Right atrium auricular region (tissue), 2 donors: ENCODE results near the gene LSP1. TPM values are rescaled to one million over a fixed set of nuclear protein-coding genes. Genes with fewer than 3 reads are reported as not detected.

Experiments used
- DNase-seq: peaks from one replicate; pipeline ENCODE4 v3.0.0-alpha.2; 2019; ENCODE audit warnings: low spot score
- H3K27ac ChIP-seq, 2 donors: fragments of 200-600 bp; sonication (generic); 1 replicate in 1 of 2; 2 replicates in 1 of 2; pipeline ENCODE4 v1.5.1; 2016 to 2019
- H3K27me3 ChIP-seq, 2 donors: fragments of 200-600 bp; sonication (generic); one replicate each; pipeline versions ENCODE4 v1.5.1 to v1.6.0; 2017 to 2019
- H3K36me3 ChIP-seq: fragments of 200-600 bp; sonication (generic); one replicate; pipeline ENCODE4 v1.5.1; 2016
- H3K4me1 ChIP-seq, 2 donors: fragments of 200-600 bp; sonication (generic); one replicate each; pipeline versions ENCODE4 v1.5.1 to v1.6.0; 2017 to 2019
- H3K4me3 ChIP-seq, 2 donors: fragments of 200-600 bp; sonication (generic); 1 replicate in 1 of 2; 2 replicates in 1 of 2; pipeline ENCODE4 v1.5.1; 2017 to 2019; ENCODE audit warnings: mild to moderate bottlenecking in 1 of 2, moderate library complexity in 1 of 2
- H3K9me3 ChIP-seq, 2 donors: fragments of 200-600 bp; sonication (generic); one replicate each; pipeline ENCODE4 v1.5.1; 2019
- CTCF ChIP-seq, 2 donors: fragments of 200-600 bp; sonication (generic); IDR thresholded peaks; one replicate each; pipeline ENCODE4 v1.5.1; 2019; ENCODE audit warnings: antibody characterized with exemption in 2 of 2
- total RNA-seq, 2 donors: library from RNA; depleted of rRNA; stranded (reverse); fragments of >200 nt; gene quantifications; one replicate each; pipeline ENCODE4 v1.1.0, GENCODE V29; 2016

Gene LSP1
- total RNA-seq, 2 donors from 2014 or later = 7.9 to 12.1 TPM

DNA sequence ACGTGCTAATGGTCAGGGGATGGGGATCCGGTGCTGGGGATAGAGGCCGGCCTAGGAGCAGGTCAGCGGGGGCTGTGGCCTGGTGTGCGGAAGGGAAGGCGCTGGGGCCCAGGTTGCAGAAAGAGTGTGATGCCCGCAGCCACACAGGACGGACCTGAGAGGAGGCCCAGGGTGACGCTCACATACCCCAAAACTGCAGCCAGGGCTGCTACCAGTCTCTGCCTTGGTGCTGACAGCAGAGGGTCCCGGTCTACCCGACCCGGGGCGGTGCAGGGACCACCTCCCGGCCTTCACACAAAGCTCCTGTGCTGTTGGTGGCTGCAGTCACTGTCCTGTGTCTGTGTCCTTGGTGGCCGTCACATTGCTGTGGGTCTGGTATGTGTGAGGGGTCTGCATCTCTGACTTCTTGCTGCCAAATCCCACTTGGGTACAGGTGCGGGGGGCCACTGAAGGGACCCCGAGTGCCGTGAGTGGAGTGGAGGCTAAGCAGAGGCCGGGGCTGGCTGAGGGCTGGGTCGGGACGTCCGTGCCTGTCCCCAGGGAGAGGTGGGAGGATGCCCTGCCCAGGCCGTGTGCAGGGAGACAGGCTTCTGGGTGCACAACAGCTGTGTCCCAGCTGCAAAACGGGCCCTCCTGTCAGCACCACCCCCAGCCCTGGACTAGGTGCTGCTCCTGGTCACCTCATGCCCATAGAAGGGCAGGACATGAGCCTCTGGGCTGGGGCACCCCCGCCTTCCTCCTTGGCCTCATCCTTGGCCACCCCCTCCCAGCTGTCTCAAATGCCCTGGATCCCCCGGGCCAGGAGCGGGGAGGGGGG, 1.5 kb downstream of the LSP1 start:
- no peaks in the 10 kb centered on the region for H3K9me3 ChIP-seq
- no peak for DNase-seq
- no peak for TF ChIP-seq CTCF (IDR thresholded peaks at IDR 0.05)
- no peaks in the 10 kb centered on the region for H3K4me1 ChIP-seq
- no peaks in the 10 kb centered on the region for H3K36me3 ChIP-seq
- no peak overlapping the region for H3K27ac ChIP-seq
- H3K27me3 ChIP-seq = no peaks in the 10 kb centered on the region
- peak overlapping the region in 1 of 2 donors; percentile 11 for H3K4me3 ChIP-seq

GRCh38 chr11:1854949-1855885, 2.3 kb downstream of the LSP1 start:
- Histone ChIP-seq H3K9me3 (no peaks in the 10 kb centered on the region), H3K4me1 (no peaks in the 10 kb centered on the region), H3K36me3 (no peaks in the 10 kb centered on the region), H3K4me3 (no peak overlapping the region), H3K27ac (no peak overlapping the region), H3K27me3 (no peaks in the 10 kb centered on the region)
- no peak for TF ChIP-seq CTCF (IDR thresholded peaks at IDR 0.05)
- DNase-seq = no peak

GRCh38 chr11:1855886-1856265, 3.0 kb downstream of the LSP1 start:
- Histone ChIP-seq H3K4me3 (no peak overlapping the region), H3K27me3 (no peaks in the 10 kb centered on the region), H3K4me1 (no peaks in the 10 kb centered on the region), H3K9me3 (no peaks in the 10 kb centered on the region), H3K27ac (no peak overlapping the region), H3K36me3 (no peaks in the 10 kb centered on the region)
- DNase-seq = no peak
- TF ChIP-seq CTCF (IDR thresholded peaks at IDR 0.05) = no peak

GRCh38 chr11:1856306-1857005, 3.6 kb downstream of the LSP1 start:
- Histone ChIP-seq H3K9me3 (no peaks in the 10 kb centered on the region), H3K27ac (no peak overlapping the region), H3K27me3 (no peaks in the 10 kb centered on the region), H3K4me3 (no peak overlapping the region), H3K4me1 (no peaks in the 10 kb centered on the region), H3K36me3 (no peaks in the 10 kb centered on the region)
- no peak for DNase-seq
- TF ChIP-seq CTCF (IDR thresholded peaks at IDR 0.05) = no peak

- DNase-seq = no peak
- H3K9me3 ChIP-seq = no peaks in the 10 kb centered on the region
- no peak overlapping the region for H3K4me3 ChIP-seq
- H3K4me1 ChIP-seq = no peaks in the 10 kb centered on the region
- no peaks in the 10 kb centered on the region for H3K36me3 ChIP-seq
- TF ChIP-seq CTCF (IDR thresholded peaks at IDR 0.05) = no peak
- H3K27me3 ChIP-seq = no peaks in the 10 kb centered on the region
- no peak overlapping the region for H3K27ac ChIP-seq
Observed at GRCh38 chr11:1857064-1857463, 4.2 kb downstream of the LSP1 start.
